H54 (cell line): ENCODE results near the gene LINGO3.
A peak's percentile ranks its signal among the peaks of the same experiment; 100 is the strongest.

ENCODE experiments used
- DNase-seq: peaks from one replicate; pipeline ENCODE4 v3.0.0; 2011; ENCODE audit warnings: low spot score, mixed read lengths; ENCODE audit not compliant: insufficient read length
- FAIRE-seq: peaks from 3 replicates; lab custom pipeline; 2011; peaks lifted over from hg19 to GRCh38; lab: Jason Lieb, UNC
- POLR2A ChIP-seq: IDR thresholded peaks from 2 replicates; pipeline ENCODE4 v1.6.1; 2011; ENCODE audit warnings: low read depth, mild to moderate bottlenecking, low read length

Gene LINGO3

GRCh38 chr19:2334986-2335846, 27.3 kb upstream of the LINGO3 start:
- TF ChIP-seq POLR2A, result no peak
- no peak for FAIRE-seq
- no peak for DNase-seq

DNA sequence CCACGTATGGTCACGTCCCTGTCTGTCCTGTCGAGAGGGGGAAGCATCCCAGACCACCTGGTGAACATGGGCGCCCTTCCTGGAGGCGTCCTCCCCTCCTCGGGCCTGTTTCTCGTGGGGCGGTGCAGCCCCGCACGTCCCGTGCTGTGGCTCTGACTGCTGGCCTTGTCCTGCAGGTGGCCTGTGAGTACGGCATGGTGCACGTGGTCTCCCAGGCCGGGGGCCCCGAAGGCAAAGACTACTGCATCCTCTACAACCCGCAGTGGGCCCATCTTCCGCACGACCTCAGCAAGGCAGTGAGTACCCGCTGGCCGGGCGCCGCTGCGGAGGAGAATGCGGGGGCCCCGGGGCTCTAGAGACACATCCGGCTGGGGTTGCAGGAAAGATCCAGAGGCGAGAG, 26.5 kb upstream of the LINGO3 start:
- no peak for TF ChIP-seq POLR2A
- DNase-seq, result no peak
- FAIRE-seq, result no peak

- FAIRE-seq, result no peak
- TF ChIP-seq POLR2A, result no peak
- DNase-seq, result no peak
Measured at GRCh38 chr19:2333807-2334211, 25.9 kb upstream of the LINGO3 start.

DNA sequence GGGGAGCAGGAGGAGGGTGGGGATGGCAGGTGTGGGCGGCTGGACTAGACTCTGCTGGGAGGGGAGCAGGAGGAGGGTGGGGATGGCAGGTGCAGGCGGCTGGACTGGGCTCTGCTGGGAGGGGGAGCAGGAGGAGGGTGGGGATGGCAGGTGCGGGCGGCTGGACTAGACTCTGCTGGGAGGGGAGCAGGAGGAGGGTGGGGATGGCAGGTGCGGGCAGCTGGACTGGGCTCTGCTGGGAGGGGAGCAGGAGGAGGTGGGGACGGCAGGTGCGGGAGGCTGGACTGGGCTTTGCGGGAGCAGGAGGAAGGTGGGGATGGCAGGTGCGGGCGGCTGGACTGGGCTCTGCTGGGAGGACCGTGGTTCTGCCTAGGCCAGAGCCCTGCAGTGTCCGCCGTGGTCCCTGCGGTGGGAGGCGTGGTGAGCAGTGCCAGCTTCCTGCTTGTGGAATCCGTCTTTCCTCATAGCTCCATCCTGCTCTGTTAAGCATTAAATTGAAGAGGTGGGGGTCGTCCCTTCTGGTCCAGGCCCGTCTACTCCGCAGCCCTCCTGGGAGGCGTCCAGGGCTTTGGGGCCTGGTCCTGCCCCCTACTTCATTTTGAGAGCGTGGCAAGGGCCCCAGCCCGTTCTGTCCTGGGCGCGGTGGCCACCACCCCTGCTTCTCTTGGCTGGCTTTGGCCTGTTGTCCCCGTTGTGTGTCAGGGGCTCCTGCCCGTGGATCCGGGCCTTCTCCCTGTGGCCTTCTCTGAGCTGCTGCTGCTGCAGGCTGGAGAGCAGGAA, 25.3 kb upstream of the LINGO3 start:
- DNase-seq (no peak), FAIRE-seq (no peak)
- no peak for TF ChIP-seq POLR2A

- no peak for DNase-seq
- no peak for FAIRE-seq
- TF ChIP-seq POLR2A, result no peak
Measured at GRCh38 chr19:2332341-2333026, 24.5 kb upstream of the LINGO3 start.

GRCh38 chr19:2331601-2332246, 23.8 kb upstream of the LINGO3 start:
- TF ChIP-seq POLR2A, result no peak
- DNase-seq (no peak), FAIRE-seq (no peak)

DNA sequence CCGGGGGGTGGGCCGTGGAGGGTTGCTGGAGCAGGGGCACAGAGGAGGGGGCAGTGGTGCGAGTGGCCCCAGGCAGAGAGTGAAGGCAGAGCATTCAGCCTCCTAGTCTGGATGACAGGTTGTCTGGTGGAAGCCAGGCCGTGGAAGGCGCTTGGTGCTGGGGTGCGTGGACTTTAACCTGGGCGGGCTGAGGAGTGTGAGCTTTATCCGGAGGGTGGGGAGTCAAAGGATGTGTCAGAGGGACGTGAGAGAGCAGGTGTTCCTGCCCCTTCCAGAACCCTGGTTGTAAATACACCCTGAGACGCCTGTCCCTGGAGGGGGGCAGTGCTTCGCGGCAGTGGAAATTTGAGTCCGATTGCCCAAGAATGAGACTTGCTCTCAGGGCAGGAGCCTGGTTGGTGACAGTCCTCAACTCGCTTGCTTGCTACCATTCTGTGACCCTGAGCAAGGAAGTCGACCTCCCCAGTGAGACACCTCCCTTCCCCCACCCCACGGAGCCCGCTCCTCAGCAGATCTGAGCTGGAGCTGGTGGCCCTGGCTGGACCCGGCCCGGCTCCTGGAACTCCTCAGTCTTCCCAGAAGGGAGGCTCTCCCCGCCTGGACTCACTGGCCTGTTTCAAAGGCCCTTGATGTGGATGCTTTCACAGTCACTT, 22.8 kb upstream of the LINGO3 start:
- no peak for FAIRE-seq
- no peak for TF ChIP-seq POLR2A
- DNase-seq, result no peak

DNA sequence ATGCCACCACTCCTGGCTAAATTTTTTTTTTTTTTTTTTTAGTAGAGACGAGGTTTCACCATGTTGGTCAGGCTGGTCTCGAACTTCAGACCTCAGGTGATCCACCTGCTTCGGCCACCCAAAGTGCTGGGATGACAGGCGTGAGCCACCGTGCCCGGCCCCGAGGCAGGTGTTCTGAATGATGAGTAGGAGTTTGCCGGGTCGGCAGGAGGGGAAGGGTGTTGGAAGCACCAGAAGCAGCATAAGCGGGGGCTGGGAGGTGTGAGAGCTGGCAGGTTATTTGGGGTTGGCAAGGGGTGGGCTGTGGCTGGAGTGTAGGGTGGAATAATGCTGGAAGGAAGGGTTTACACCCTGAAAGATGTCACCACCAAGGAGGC, 22.3 kb upstream of the LINGO3 start:
- FAIRE-seq, result no peak
- DNase-seq, result no peak
- no peak for TF ChIP-seq POLR2A

- TF ChIP-seq POLR2A, result no peak
- FAIRE-seq, result no peak
- no peak for DNase-seq
Measured at GRCh38 chr19:2329501-2329916, 21.6 kb upstream of the LINGO3 start.

DNA sequence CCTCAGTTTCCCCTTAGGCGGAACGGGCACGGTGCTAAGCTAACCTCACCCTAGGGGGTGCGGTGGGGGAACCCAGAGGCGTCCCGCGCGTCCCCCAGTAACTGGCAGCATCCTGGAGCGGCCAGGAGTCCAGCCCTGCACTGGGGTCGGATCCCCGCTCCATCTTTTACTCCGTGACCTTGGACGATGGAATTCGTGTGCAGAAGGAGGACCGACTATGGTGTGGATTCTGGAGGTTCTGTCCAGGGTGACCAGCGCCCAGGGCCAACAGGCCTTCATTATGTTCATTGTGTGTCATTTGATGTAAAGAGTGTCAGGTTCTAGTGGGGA, 21.2 kb upstream of the LINGO3 start:
- TF ChIP-seq POLR2A, result no peak
- DNase-seq (peak; percentile 52), FAIRE-seq (no peak)

DNA sequence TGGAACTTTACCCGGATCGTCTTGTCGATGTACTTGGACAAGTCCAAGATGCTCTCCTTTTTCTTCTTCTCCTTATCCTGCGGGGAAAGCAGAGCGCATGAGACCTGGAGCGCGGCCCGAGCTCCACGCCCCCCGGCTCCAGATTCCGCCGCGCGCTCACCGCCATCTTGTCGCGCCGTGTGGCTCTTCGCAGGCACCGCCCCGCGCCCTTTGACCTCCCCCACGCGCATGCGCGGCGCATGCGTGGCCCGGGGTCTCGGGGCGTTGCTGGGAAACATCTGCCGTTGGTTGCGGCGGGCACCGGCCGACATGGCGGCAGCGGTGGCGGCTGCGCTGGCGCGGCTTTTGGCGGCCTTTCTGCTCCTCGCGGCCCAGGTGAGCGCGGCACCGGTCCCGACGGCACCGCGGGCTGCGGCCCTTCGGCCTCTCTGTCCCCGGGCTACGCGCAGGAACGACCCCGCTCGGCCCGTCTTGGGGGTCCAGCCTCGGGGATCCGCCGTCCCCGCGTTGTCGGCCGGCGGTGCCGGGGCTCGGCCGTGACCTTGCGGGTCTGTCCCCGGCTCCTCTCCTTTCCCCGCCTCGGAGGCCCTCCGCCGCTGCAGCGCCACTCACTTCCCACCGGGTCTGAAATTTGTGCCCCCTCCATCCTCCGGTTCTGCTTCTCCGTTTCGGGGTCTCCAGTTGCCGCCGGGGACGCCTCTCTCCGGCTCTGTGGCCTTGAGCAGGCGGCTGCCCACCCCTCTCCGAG, 20.6 kb upstream of the LINGO3 start, which contains the start of the genes LSM7 and SPPL2B:
Gene LSM7 (minus strand): TSS at position 186 of the 748 bp plus-strand sequence. CDS start 20 bp downstream, at position 166.
Gene SPPL2B (plus strand): TSS at position 284 of the 748 bp plus-strand sequence. CDS start 26 bp downstream, at position 310.
- FAIRE-seq, result no peak
- peak; percentile 97 for TF ChIP-seq POLR2A
- peak; percentile 100 for DNase-seq

DNA sequence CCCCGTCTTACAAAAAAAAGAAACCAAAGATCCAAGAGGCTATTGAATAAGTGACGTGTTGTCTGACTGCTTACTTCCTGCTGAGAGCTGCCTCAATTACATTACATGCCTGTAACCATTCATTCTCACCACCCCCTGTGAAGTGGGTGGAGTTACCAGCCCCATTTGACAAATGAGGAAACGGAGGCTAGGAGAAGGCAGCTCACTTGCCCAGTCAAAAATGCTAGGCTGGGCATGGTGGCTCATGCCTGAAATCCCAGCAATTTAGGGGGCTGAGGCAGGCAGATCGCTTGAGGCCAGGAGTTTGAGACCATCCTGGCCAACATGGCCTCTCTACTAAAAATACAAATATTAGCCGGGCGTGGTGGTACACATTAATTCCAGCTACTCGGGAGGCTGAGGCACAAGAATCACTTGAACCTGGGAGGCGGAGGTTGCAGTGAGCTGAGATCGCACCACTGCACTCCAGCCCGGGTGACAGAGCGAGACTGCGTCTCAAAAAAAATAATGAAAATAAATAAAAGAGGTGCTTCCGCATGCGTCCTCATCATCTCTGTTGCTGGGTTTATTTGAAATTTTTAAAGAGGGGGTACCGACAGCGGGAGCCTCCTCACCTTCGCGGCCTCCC, 19.9 kb upstream of the LINGO3 start:
- TF ChIP-seq POLR2A, result no peak
- FAIRE-seq (no peak), DNase-seq (peak; percentile 60)
